ENCODE results near the gene SPOUT1. TPM values are rescaled to one million over a fixed set of nuclear protein-coding genes. Genes with fewer than 3 reads are reported as not detected.

SPOUT1 gene
- polyA plus RNA-seq, 2 of the 4 experiments (the other 2 are of a cell fraction): 24.3 to 28.5 TPM

- ChIA-PET CTCF (interaction anchor here (1.0 kb wide), 1 partner anchor 30 kb away, joined by 3 read pairs; no protein-coding TSS in a partner anchor), POLR2A (no interaction called here)
- H3K27ac ChIP-seq: no peak overlapping the region
- TF ChIP-seq SMC3 (IDR thresholded peaks at IDR 0.05) (no peak), HOXA7 (CRISPR knock-in tag; IDR thresholded peaks at IDR 0.05) (no peak), FOSB (CRISPR knock-in tag; IDR thresholded peaks at IDR 0.05) (no peak), BHLHE40 (IDR thresholded peaks at IDR 0.05; ENCODE audit: low read depth, low read length) (no peak), CHD2 (IDR thresholded peaks at IDR 0.05; ENCODE audit: low read length, partially characterized antibody) (no peak), ELK1 (IDR thresholded peaks at IDR 0.05; ENCODE audit: low read depth, low read length) (no peak), EHF (CRISPR knock-in tag; IDR thresholded peaks at IDR 0.05) (no peak), GATA3 (IDR thresholded peaks at IDR 0.05; ENCODE audit: borderline replicate concordance) (no peak), ATOH8 (CRISPR knock-in tag; IDR thresholded peaks at IDR 0.05; ENCODE audit: low read depth) (no peak), TFCP2L1 (CRISPR knock-in tag; IDR thresholded peaks at IDR 0.05) (no peak), HEYL (CRISPR knock-in tag; IDR thresholded peaks at IDR 0.05) (no peak), POLR2AphosphoS2 (conservative IDR thresholded peaks at IDR 0.05; ENCODE audit: low read length) (no peak), MAZ (IDR thresholded peaks at IDR 0.05; ENCODE audit: borderline replicate concordance, low read depth, low read length) (no peak), EHMT2 (IDR thresholded peaks at IDR 0.05; ENCODE audit: low read depth) (no peak), MAFK (IDR thresholded peaks at IDR 0.05; ENCODE audit: partially characterized antibody) (no peak), PHF8 (IDR thresholded peaks at IDR 0.05; ENCODE audit: borderline replicate concordance, low read depth) (no peak), ZFP36 (IDR thresholded peaks at IDR 0.05; ENCODE audit: borderline replicate concordance, partially characterized antibody) (no peak)
- TF ChIP-seq, protein P1, sequence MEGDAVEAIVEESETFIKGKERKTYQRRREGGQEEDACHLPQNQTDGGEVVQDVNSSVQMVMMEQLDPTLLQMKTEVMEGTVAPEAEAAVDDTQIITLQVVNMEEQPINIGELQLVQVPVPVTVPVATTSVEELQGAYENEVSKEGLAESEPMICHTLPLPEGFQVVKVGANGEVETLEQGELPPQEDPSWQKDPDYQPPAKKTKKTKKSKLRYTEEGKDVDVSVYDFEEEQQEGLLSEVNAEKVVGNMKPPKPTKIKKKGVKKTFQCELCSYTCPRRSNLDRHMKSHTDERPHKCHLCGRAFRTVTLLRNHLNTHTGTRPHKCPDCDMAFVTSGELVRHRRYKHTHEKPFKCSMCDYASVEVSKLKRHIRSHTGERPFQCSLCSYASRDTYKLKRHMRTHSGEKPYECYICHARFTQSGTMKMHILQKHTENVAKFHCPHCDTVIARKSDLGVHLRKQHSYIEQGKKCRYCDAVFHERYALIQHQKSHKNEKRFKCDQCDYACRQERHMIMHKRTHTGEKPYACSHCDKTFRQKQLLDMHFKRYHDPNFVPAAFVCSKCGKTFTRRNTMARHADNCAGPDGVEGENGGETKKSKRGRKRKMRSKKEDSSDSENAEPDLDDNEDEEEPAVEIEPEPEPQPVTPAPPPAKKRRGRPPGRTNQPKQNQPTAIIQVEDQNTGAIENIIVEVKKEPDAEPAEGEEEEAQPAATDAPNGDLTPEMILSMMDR (IDR thresholded peaks at IDR 0.05): no peak
- TF ChIP-seq, protein P2, sequence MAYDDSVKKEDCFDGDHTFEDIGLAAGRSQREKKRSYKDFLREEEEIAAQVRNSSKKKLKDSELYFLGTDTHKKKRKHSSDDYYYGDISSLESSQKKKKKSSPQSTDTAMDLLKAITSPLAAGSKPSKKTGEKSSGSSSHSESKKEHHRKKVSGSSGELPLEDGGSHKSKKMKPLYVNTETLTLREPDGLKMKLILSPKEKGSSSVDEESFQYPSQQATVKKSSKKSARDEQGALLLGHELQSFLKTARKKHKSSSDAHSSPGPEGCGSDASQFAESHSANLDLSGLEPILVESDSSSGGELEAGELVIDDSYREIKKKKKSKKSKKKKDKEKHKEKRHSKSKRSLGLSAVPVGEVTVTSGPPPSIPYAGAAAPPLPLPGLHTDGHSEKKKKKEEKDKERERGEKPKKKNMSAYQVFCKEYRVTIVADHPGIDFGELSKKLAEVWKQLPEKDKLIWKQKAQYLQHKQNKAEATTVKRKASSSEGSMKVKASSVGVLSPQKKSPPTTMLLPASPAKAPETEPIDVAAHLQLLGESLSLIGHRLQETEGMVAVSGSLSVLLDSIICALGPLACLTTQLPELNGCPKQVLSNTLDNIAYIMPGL (CRISPR knock-in tag; IDR thresholded peaks at IDR 0.05; ENCODE audit: borderline replicate concordance): no peak
- DNase-seq (ENCODE audit: low read depth in 1 of 2, low spot score in 1 of 2) (no peak), FAIRE-seq (no peak), ATAC-seq (no peak)
- no peak overlapping the region for H3K4me3 ChIP-seq
- H3K9me3 ChIP-seq: no peaks in the 10 kb centered on the region
- H3K4me1 ChIP-seq: peaks cover 1% of the 10 kb centered on the region; the same call in 1 of the 3 replicates
- H3K4me2 ChIP-seq: no peak overlapping the region
- WGBS (ENCODE audit: missing lambda C conversion rate): 94% methylated on average over 10 of the region's 10 CpGs
Measured at GRCh38 chr9:128833696-128834095, 4.1 kb upstream of the SPOUT1 start.

DNA sequence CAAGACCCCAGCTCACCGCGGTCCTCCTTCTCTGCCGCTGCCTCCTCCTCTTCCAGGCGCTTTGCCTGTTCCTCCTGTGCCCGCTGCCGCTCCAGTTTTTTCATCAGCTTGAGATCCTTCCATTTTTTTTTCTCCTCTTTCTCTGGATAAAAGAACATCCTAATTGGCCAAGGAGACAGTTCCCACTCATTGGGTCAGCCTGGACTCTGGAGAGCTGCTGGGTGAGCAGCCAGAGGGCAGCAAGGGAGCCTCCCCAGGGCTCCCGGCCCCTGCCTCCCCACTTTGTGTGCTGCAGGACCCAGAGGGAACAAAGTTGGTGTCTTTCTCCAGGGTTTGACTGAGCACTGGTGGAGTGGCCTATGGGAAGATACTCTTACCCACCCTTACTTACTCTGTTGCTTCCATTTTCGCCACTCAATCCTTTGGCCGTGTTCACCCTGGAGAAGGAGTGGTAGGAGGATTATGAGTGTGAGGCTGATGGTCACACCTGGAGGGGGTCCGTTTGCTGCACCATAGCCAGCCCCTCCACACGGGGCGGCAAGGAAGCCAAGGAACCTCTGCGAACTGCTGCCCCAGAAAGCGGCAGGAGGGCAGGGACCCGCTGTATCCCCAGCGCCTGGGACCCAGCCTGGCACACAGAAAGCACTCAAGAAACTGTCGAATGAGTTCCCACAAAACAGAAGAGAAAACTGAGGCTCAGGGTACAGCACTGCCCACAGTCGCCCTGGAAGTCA lies 708 bp downstream of the SPOUT1 start:
- H3K27ac ChIP-seq: peak overlapping the region; percentile 83 to 94
- CTCF ChIA-PET: interaction anchor here (0.6 to 1.2 kb wide), 3 partner anchors 10 to 99 kb away, joined by 3 to 12 read pairs (median 3); partner anchors contain the start of gene ENDOG
- no peak for DNase-seq (ENCODE audit: low read depth in 1 of 2, low spot score in 1 of 2)

More for the DNA sequence above, 708 bp downstream of the SPOUT1 start:
- TF ChIP-seq RAD21 (conservative IDR thresholded peaks at IDR 0.05 in 1 of 2, IDR thresholded peaks at IDR 0.05 in 1 of 2): no peak
- no peak for TF ChIP-seq CHD4 (IDR thresholded peaks at IDR 0.05; ENCODE audit: borderline replicate concordance)
- TF ChIP-seq HOXB5 (CRISPR knock-in tag; IDR thresholded peaks at IDR 0.05): no peak
- no peak for TF ChIP-seq KDM5A (IDR thresholded peaks at IDR 0.05)
- no peak for TF ChIP-seq TFCP2L1 (CRISPR knock-in tag; IDR thresholded peaks at IDR 0.05)
- no peak for TF ChIP-seq ATOH8 (CRISPR knock-in tag; IDR thresholded peaks at IDR 0.05; ENCODE audit: low read depth)
- TF ChIP-seq ZC3H11A (IDR thresholded peaks at IDR 0.05): no peak
- no peak for TF ChIP-seq ESRRA (IDR thresholded peaks at IDR 0.05; ENCODE audit: borderline replicate concordance, low read length)
- TF ChIP-seq POLR2AphosphoS2 (conservative IDR thresholded peaks at IDR 0.05; ENCODE audit: low read length): no peak
- Histone ChIP-seq H3K4me1 (peaks cover 5% of the 10 kb centered on the region; the same call in 1 of the 3 replicates), H3K4me3 (peak overlapping the region; percentile 84), H3K9me3 (no peaks in the 10 kb centered on the region), H3K4me2 (peak overlapping the region; percentile 80)
- ATAC-seq (peak; percentile 10 to 15), FAIRE-seq (no peak)
- WGBS (ENCODE audit: missing lambda C conversion rate): 32% methylated on average over 18 of the region's 18 CpGs
- POLR2A ChIA-PET: interaction anchor here (0.7 to 1.4 kb wide), 5 partner anchors 10 to 687 kb away, joined by 3 to 24 read pairs (median 4); partner anchors contain the start of gene ENDOG
